ENCODE data around the gene MACIR.

- TF ChIP-seq, protein P1, sequence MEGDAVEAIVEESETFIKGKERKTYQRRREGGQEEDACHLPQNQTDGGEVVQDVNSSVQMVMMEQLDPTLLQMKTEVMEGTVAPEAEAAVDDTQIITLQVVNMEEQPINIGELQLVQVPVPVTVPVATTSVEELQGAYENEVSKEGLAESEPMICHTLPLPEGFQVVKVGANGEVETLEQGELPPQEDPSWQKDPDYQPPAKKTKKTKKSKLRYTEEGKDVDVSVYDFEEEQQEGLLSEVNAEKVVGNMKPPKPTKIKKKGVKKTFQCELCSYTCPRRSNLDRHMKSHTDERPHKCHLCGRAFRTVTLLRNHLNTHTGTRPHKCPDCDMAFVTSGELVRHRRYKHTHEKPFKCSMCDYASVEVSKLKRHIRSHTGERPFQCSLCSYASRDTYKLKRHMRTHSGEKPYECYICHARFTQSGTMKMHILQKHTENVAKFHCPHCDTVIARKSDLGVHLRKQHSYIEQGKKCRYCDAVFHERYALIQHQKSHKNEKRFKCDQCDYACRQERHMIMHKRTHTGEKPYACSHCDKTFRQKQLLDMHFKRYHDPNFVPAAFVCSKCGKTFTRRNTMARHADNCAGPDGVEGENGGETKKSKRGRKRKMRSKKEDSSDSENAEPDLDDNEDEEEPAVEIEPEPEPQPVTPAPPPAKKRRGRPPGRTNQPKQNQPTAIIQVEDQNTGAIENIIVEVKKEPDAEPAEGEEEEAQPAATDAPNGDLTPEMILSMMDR (IDR thresholded peaks at IDR 0.05): no peak
- TF ChIP-seq POLR2A (IDR thresholded peaks at IDR 0.05): no peak
These were observed 41.5 kb upstream of the MACIR start for GRCh38 chr5:103217101-103217500.

Data from adrenal gland (tissue), 5 donors.